GM18873 (cell line): ENCODE data around the gene ZIC1.

ENCODE experiments used
- ATAC-seq: cut with Tn5 transposase; IDR thresholded peaks from one replicate; pipeline ENCODE4 v1.9.1; 2021; ENCODE audit warnings: mild to moderate bottlenecking, moderate library complexity, moderate number of reproducible peaks; ENCODE audit not compliant: unreplicated experiment, low FRiP score

The ZIC1 gene

DNA sequence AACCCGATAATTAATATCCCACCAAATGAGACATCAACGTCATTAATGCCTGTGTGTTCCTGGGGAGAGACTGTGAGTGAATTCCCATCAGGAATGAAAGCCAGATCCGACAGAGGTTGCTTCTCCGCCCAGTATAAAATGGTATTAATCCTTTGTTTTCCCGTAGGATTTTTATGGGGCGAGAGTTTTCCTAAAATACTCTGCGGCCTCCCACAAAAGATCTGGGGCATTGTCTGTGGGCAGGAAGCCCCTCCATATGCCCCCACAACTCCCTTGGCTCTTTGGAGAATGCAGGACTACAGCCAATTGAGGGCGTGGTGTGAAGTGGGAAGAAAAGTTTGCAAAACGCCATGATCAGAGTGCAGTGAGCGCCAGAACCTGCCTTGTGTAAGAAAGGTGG is 29.5 kb upstream of the ZIC1 start:
- no peak for ATAC-seq

GRCh38 chr3:147380387-147380951 is 28.7 kb upstream of the ZIC1 start:
- no peak for ATAC-seq

DNA sequence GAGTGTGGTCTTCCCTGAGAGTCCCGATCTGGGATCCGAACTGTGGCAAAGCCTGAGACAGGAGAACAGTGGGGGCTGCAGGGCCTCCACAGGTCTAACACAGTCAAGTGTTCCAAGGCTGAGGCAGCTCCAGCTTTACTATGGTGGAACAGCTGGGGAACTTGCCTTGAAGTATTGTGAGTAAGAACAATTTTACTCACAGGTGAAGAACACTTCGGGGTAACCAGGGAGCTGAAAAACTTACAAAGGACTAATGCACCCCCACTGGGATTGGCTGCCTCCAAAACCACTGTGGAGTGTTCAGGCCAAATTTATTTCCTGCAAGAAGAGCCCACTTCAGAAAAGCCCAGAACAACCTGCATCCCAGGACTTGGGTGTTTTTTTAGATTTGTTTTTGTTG is 28.2 kb upstream of the ZIC1 start:
- ATAC-seq, result no peak

GRCh38 chr3:147381596-147381995 is 27.6 kb upstream of the ZIC1 start:
- no peak for ATAC-seq

GRCh38 chr3:147383617-147384016 is 25.5 kb upstream of the ZIC1 start:
- ATAC-seq, result no peak

DNA sequence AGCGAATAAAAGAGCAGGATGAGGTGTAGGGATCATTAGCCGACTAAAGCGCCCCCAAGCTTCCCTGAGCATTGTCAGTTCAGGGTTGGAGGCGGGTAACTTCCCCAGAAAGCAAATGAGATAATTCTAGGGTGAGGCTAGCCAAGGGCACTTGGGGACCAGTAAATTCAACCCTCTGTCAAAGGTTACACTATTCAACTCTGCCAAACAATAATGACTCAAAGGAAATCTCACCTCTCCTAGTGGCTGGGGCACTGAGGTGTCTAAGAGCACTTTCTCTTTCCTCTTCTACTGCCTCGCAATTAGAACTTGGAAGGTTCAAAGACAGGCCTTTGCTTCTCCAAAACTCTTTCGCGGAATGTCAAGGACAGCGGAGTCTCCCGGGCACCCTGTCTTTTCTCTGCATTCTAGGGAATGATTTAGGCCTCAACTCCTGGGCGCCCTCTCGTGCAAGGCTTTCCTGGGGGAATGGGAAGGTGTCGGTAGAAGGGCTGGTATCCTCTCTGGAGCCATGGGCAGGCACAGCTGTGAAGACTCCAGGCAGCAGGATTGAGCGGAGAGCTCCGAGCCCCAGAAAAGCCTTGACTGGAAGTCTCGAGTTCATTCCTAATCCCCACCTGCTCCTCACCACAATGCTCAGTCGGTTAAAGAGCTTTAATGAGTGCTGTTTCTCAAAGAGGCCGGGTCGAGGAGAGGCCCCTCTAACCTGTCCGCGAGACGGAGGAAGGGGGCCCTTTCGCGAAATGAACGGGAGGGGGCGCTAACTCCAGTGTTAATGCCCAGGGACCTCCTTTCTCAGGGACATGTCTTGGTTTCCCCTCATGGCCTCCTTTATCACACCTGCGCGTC is 24.7 kb upstream of the ZIC1 start:
- no peak for ATAC-seq

DNA sequence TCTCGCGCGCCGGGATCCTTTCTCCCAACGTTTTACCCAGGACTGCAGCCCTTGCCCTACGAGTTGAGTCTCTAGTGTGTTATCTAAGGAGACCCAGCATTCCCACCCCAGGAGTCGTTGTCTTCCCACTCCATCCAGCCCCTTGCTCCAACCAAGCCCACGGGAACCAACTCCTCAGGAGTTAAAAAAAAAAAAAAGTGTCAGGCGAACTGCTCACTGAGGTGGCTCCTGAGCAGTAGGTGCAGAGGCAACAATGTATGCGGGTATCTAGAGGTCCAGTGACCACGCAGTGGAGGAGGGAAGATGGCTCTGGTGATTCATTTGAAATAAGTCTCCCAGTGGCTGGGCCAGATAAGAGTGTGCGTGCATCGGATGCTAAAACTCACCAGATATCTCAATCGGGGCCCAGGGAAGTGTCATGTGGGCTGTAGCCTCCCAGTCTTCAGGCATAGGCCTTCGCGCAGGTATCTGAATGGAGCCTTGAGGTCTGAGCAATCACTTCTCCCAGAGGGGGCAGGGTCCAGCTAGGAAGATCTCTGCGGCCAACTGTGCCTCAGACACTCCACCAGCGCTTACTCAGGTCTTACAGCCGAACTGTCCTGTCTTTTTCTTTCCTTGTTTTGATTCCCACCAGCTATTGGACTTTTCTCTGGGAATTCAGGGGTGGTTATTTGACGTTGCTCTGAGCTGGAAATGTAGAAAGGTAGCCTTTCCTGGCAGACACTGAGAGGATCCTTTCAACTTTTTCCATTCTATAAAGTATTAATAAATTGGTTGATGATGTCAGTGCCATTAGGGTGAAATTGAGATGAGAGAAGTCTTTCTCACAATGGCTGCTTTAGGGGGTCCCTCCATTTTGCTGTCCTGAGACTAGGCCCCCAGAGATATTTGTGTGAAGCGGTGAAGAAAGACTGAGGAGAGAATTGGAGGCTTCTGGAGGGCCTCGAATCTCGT is 23.8 kb upstream of the ZIC1 start:
- no peak for ATAC-seq

GRCh38 chr3:147387291-147387884 is 21.8 kb upstream of the ZIC1 start:
- ATAC-seq, result no peak

DNA sequence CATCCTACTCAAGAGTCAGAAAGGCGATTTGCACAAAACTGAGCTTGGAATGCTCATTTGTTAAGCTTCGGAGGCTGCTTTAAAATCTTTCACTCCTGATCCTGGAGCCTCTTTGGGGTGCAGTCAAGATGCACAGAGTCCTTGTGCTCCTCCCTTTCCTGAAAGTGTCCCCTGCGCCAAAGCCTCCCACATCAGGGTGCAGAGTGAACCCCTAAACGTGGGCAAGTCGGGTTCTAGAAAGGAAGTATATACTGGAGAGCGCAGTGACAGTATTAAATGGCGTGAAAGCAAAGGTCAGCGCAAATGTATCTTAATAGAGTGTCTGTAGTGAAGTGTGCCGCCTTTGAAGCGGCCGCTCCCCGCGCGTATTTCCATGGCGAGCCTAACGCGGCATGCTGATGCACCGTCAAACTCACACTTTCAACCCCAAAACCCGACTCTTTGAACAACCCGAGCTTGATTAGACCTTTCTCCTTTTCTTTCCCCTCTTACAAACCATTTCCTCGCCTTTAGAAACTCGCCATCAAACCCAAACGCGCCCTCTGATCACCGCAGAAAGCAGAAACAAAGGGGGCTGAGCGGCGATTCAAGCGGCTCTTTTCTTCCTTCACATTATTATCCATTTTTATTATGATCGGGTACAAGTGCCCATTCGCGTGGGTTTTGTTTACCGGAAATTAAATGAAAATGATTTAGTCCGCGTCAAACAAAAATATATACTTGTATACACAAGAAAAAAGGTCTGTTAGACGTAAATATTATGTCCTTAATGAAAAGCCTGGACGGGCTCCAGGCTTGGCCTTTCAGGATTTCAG is 21.1 kb upstream of the ZIC1 start:
- ATAC-seq, result no peak

DNA sequence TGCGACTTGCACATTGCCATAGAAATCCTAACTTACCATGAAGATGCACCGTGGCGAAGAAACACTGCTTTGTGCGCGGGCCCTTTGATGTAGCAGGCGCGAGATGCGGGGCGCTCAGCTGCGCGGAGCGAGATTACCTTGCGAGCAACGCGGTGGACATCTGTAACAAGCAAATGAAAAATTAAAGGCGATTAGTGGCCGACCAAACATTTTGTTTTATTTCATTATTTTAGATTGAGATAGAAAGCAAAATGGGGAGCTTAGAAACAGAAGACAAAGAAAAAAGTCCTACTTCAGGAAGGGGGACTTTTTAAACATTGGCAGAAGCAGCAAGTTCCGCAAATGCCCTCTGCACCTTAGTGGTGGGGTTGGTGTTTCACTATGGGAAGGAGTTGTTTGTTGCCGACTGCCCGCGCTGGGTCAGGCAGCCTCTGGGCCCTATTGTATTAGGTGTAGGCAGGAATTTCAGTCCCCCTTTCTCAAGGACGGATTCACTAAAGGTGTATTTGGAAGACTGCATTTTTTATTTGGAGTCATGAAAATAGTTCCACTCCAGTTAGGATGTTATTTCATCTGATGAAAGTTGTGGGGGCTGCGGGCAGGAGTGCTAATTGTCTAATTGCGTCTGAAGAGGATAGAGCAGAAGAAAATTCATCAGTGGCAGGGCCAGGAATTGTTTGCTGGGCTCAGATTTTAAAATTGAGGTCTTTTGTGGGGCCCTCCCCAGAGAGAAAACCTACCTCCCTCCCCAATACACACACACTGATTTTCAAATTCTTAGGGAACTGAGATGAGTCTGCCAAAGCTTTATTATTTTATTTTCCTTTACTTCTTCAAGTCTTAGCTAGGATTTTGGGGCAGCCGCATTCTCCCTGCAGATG is 20.2 kb upstream of the ZIC1 start:
- no peak for ATAC-seq

GRCh38 chr3:147389717-147390116 is 19.4 kb upstream of the ZIC1 start:
- ATAC-seq, result no peak

GRCh38 chr3:147390589-147391569 is 18.3 kb upstream of the ZIC1 start:
- no peak for ATAC-seq

- ATAC-seq, result no peak
These were observed 17.2 kb upstream of the ZIC1 start for GRCh38 chr3:147391781-147392624.

- no peak for ATAC-seq
These were observed 16.6 kb upstream of the ZIC1 start for GRCh38 chr3:147392625-147392946.

DNA sequence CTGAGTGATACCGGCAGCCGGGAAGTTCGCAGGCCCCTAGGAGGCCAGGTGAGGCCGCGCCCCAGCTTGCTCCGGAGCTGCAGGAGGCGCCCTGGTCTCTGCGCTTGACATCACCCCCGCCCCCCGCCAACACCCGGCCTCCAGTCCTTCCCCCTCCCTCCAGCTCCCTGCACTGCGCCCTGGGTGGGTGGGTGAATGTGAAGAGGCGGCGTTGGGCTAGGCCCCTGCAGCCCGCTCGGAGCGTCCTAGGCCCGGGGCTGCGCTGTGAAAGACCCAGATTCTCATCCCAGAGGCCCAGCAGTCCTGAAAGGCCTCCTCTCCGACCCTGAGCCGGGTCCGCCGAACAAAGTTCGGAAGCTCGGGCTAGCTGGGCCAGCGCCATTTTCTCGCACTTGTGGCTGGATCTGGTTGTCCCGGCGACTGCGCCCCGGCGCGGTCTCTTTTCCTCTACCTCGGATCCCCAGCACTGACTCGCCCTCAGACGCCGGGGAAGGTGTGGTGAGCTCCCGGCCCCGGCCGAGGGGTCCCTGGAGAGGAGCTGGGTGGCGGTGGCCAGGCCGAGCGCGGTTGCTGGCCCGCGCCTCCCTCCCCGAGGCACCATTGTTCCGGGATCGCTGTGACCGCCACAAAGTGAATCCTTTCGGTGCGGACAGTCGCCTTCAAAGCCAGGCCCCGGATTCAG is 15.8 kb upstream of the ZIC1 start:
- ATAC-seq, result no peak
